Keratinocyte (primary cell): Measurements from ENCODE around the gene MTMR2. TPM values are rescaled to one million over a fixed set of nuclear protein-coding genes. Genes with fewer than 3 reads are reported as not detected.

ENCODE experiments used
- DNase-seq: peaks from one replicate; pipeline ENCODE4 v3.0.0-alpha.2; 2011; ENCODE audit warnings: low read depth, missing footprints, low spot score
- FAIRE-seq: peaks from 2 replicates; lab custom pipeline; 2011; peaks lifted over from hg19 to GRCh38; lab: Jason Lieb, UNC
- H2AFZ ChIP-seq: 2 replicates; pipeline ENCODE4 v1.6.0; 2012; ENCODE audit warnings: low read length, control low read depth, inconsistent platforms; ENCODE audit not compliant: control insufficient read depth
- H3K27ac ChIP-seq: 2 replicates; pipeline ENCODE4 v1.5.1; 2011; ENCODE audit warnings: low read length; ENCODE audit not compliant: control insufficient read depth, insufficient read depth
- H3K27me3 ChIP-seq: 3 replicates; pipeline ENCODE4 v1.6.0; 2011; ENCODE audit warnings: low read length; ENCODE audit not compliant: control insufficient read depth, insufficient read depth; ENCODE audit errors: extremely low read depth
- H3K36me3 ChIP-seq, 2 experiments: 2 replicates in 1 of 2; 3 replicates in 1 of 2; pipeline ENCODE4 v1.5.1; 2011; ENCODE audit warnings: low read length in 2 of 2, mild to moderate bottlenecking in 1 of 2; ENCODE audit not compliant: control insufficient read depth in 2 of 2, insufficient read depth in 2 of 2; ENCODE audit errors: extremely low read depth in 1 of 2
- H3K4me1 ChIP-seq: 3 replicates; pipeline ENCODE4 v1.5.1; 2011; ENCODE audit warnings: low read length; ENCODE audit not compliant: control insufficient read depth, insufficient read depth; ENCODE audit errors: extremely low read depth
- H3K4me2 ChIP-seq: 3 replicates; pipeline ENCODE4 v1.6.0; 2011; ENCODE audit warnings: low read depth, low read length; ENCODE audit not compliant: control insufficient read depth, insufficient read depth; ENCODE audit errors: extremely low read depth
- H3K4me3 ChIP-seq, 3 experiments: fragments of 200-600 bp in 1 of 3; sonication (generic) in 1 of 3; 2 replicates in 2 of 3; 3 replicates in 1 of 3; pipeline ENCODE4 v1.5.1; 2011 to 2016; ENCODE audit warnings: low read length in 3 of 3, mild to moderate bottlenecking in 3 of 3, control low read depth in 2 of 3, inconsistent platforms in 1 of 3, low read depth in 1 of 3, mixed read lengths in 1 of 3, mixed run types in 1 of 3, moderate library complexity in 1 of 3; ENCODE audit not compliant: control insufficient read depth in 2 of 3, insufficient read depth in 2 of 3; ENCODE audit errors: extremely low read depth in 1 of 3
- H3K79me2 ChIP-seq: 2 replicates; pipeline ENCODE4 v1.6.0; 2012; ENCODE audit warnings: low read length; ENCODE audit not compliant: control insufficient read depth, insufficient read depth
- H3K9ac ChIP-seq: 3 replicates; pipeline ENCODE4 v1.6.0; 2011; ENCODE audit warnings: low read length; ENCODE audit not compliant: control insufficient read depth, insufficient read depth; ENCODE audit errors: extremely low read depth
- H3K9me1 ChIP-seq: 3 replicates; pipeline ENCODE4 v1.6.0; 2011; ENCODE audit warnings: low read length; ENCODE audit not compliant: control insufficient read depth, insufficient read depth; ENCODE audit errors: extremely low read depth
- H3K9me3 ChIP-seq: 2 replicates; pipeline ENCODE4 v1.5.1; 2012; ENCODE audit warnings: low read depth, low read length; ENCODE audit not compliant: control insufficient read depth
- H4K20me1 ChIP-seq: 3 replicates; pipeline ENCODE4 v1.6.0; 2011; ENCODE audit warnings: low read length; ENCODE audit not compliant: control insufficient read depth, insufficient read depth; ENCODE audit errors: extremely low read depth
- CTCF ChIP-seq, 3 experiments: IDR thresholded peaks in 1 of 3; conservative IDR thresholded peaks in 1 of 3; optimal IDR thresholded peaks in 1 of 3; 2 replicates in 2 of 3; 3 replicates in 1 of 3; pipeline versions ENCODE3 to v1.5.1; 2011; ENCODE audit warnings: low read length in 3 of 3, mild to moderate bottlenecking in 3 of 3, moderate library complexity in 2 of 3, control low read depth in 1 of 3, inconsistent platforms in 1 of 3; ENCODE audit not compliant: insufficient read depth in 2 of 3; ENCODE audit errors: extremely low read depth in 1 of 3
- EZH2 ChIP-seq: IDR thresholded peaks from one replicate; pipeline ENCODE4 v1.6.1; 2012; ENCODE audit warnings: inconsistent platforms, mild to moderate bottlenecking, low read length, moderate library complexity
- dilution Hi-C: fragments of 300-500 bp; cut with MboI; formaldehyde crosslinking; loops from one replicate; pipeline ENCODE4 v1.7.0; 2020; ENCODE audit warnings: low sequenced_read_pairs; ENCODE audit not compliant: extremely low pct_ligation_motif_present
- polyA plus RNA-seq, 5 experiments: library from polyadenylated mRNA; depleted of rRNA in 3 of 5; stranded (reverse) in 3 of 5; stranded (forward) in 1 of 5; unstranded in 1 of 5; fragments of >200 nt; gene quantifications; 1 replicate in 1 of 5; 2 replicates in 3 of 5; 3 replicates in 1 of 5; pipeline versions ENCODE4 v1.2.1 to v1.2.3, GENCODE V29; 2011 to 2012; ENCODE audit warnings: missing spikeins in 2 of 5, low read depth in 1 of 5, low replicate concordance in 1 of 5

Gene MTMR2
- polyA plus RNA-seq, 1 donor (not counting 4 experiments of a cell fraction or from before 2014, with no cell fraction given), result 27.0 TPM

GRCh38 chr11:95793116-95793515 is 130.8 kb downstream of the MTMR2 start:
- no peak for TF ChIP-seq CTCF (optimal IDR thresholded peaks at IDR 0.05 in 1 of 3, IDR thresholded peaks at IDR 0.05 in 1 of 3, conservative IDR thresholded peaks at IDR 0.05 in 1 of 3; ENCODE audit: extremely low read depth in 1 of 3, insufficient read depth in 2 of 3, low read length in 3 of 3)
- no peak for TF ChIP-seq EZH2
- FAIRE-seq (no peak), DNase-seq (no peak)
- Histone ChIP-seq H2AFZ (no peak overlapping the region), H3K27me3 (no peaks in the 10 kb centered on the region), H3K27ac (no peak overlapping the region), H3K4me2 (no peak overlapping the region), H4K20me1 (no peaks in the 10 kb centered on the region), H3K9me1 (no peaks in the 10 kb centered on the region), H3K79me2 (peaks cover 53% of the 10 kb centered on the region), H3K36me3 (no peaks in the 10 kb centered on the region), H3K4me3 (no peak overlapping the region), H3K9me3 (no peaks in the 10 kb centered on the region), H3K9ac (no peak overlapping the region), H3K4me1 (peaks cover 17% of the 10 kb centered on the region)
- dilution Hi-C loops, result no loop called here

- Histone ChIP-seq H3K27ac (no peak overlapping the region), H3K4me2 (no peak overlapping the region), H3K9me3 (no peaks in the 10 kb centered on the region), H3K4me3 (no peak overlapping the region), H3K36me3 (no peaks in the 10 kb centered on the region), H3K9me1 (no peaks in the 10 kb centered on the region), H3K27me3 (no peaks in the 10 kb centered on the region), H2AFZ (no peak overlapping the region), H3K79me2 (peaks cover 55% of the 10 kb centered on the region), H3K4me1 (peaks cover 17% of the 10 kb centered on the region), H3K9ac (no peak overlapping the region), H4K20me1 (no peaks in the 10 kb centered on the region)
- dilution Hi-C loops, result no loop called here
- DNase-seq (no peak), FAIRE-seq (no peak)
- no peak for TF ChIP-seq CTCF (optimal IDR thresholded peaks at IDR 0.05 in 1 of 3, IDR thresholded peaks at IDR 0.05 in 1 of 3, conservative IDR thresholded peaks at IDR 0.05 in 1 of 3; ENCODE audit: extremely low read depth in 1 of 3, insufficient read depth in 2 of 3, low read length in 3 of 3)
- TF ChIP-seq EZH2, result no peak
Observed at GRCh38 chr11:95792700-95793099, 131.2 kb downstream of the MTMR2 start.
